Activated naive CD4-positive, alpha-beta T cell treated with anti-CD3 and anti-CD28 coated beads, Interleukin-2, amount 50 U/mL, for 24 hours (primary cell): ENCODE data around the gene ATP5MC3.
A peak's percentile ranks its signal among the peaks of the same experiment; 100 is the strongest.

Experiments
- H3K27ac Mint-ChIP-seq: one replicate; pipeline ENCODE4 v1.8.0; 2021; ENCODE audit warnings: mild to moderate bottlenecking, mixed read lengths
- H3K27me3 Mint-ChIP-seq: one replicate; pipeline ENCODE4 v1.8.0; 2021; ENCODE audit warnings: mixed read lengths
- H3K36me3 Mint-ChIP-seq: one replicate; pipeline ENCODE4 v1.8.0; 2021; ENCODE audit warnings: mixed read lengths
- H3K4me1 Mint-ChIP-seq: one replicate; pipeline ENCODE4 v1.8.0; 2021; ENCODE audit warnings: mixed read lengths
- H3K4me3 Mint-ChIP-seq: one replicate; pipeline ENCODE4 v1.8.0; 2021; ENCODE audit warnings: mild to moderate bottlenecking, mixed read lengths
- H3K9me3 Mint-ChIP-seq: one replicate; pipeline ENCODE4 v1.8.0; 2021; ENCODE audit warnings: mixed read lengths

ATP5MC3 gene

GRCh38 chr2:175151791-175152190, 29.7 kb downstream of the ATP5MC3 start:
- H3K9me3 Mint-ChIP-seq, result no peaks in the 10 kb centered on the region
- no peak overlapping the region for H3K27ac Mint-ChIP-seq
- H3K36me3 Mint-ChIP-seq, result peaks cover 9% of the 10 kb centered on the region
- H3K4me1 Mint-ChIP-seq, result peaks cover 69% of the 10 kb centered on the region
- H3K4me3 Mint-ChIP-seq, result no peak overlapping the region
- no peaks in the 10 kb centered on the region for H3K27me3 Mint-ChIP-seq

GRCh38 chr2:175147186-175147585, 34.3 kb downstream of the ATP5MC3 start:
- Mint-ChIP-seq H3K27ac (no peak overlapping the region), H3K4me1 (peaks cover 68% of the 10 kb centered on the region), H3K27me3 (no peaks in the 10 kb centered on the region), H3K36me3 (peaks cover 17% of the 10 kb centered on the region), H3K9me3 (no peaks in the 10 kb centered on the region), H3K4me3 (no peak overlapping the region)

- Mint-ChIP-seq H3K27me3 (no peaks in the 10 kb centered on the region), H3K36me3 (peaks cover 12% of the 10 kb centered on the region), H3K4me3 (no peak overlapping the region), H3K27ac (no peak overlapping the region), H3K4me1 (peaks cover 55% of the 10 kb centered on the region), H3K9me3 (no peaks in the 10 kb centered on the region)
Observed at GRCh38 chr2:175143678-175144077, 37.8 kb downstream of the ATP5MC3 start.

GRCh38 chr2:175143191-175143590, 38.3 kb downstream of the ATP5MC3 start:
- Mint-ChIP-seq H3K27ac (no peak overlapping the region), H3K9me3 (no peaks in the 10 kb centered on the region), H3K4me1 (peaks cover 55% of the 10 kb centered on the region), H3K4me3 (no peak overlapping the region), H3K36me3 (peaks cover 13% of the 10 kb centered on the region), H3K27me3 (no peaks in the 10 kb centered on the region)

- Mint-ChIP-seq H3K27me3 (no peaks in the 10 kb centered on the region), H3K36me3 (peaks cover 15% of the 10 kb centered on the region), H3K4me1 (peaks cover 58% of the 10 kb centered on the region), H3K4me3 (no peak overlapping the region), H3K9me3 (no peaks in the 10 kb centered on the region), H3K27ac (no peak overlapping the region)
Observed at GRCh38 chr2:175140332-175140731, 41.2 kb downstream of the ATP5MC3 start.

GRCh38 chr2:175137793-175138192, 43.7 kb downstream of the ATP5MC3 start:
- Mint-ChIP-seq H3K9me3 (no peaks in the 10 kb centered on the region), H3K27me3 (no peaks in the 10 kb centered on the region), H3K4me1 (peaks cover 56% of the 10 kb centered on the region), H3K36me3 (peaks cover 23% of the 10 kb centered on the region), H3K27ac (peak overlapping the region; percentile 21), H3K4me3 (no peak overlapping the region)

GRCh38 chr2:175136334-175137215, 44.9 kb downstream of the ATP5MC3 start:
- Mint-ChIP-seq H3K27me3 (no peaks in the 10 kb centered on the region), H3K4me3 (no peak overlapping the region), H3K36me3 (peaks cover 19% of the 10 kb centered on the region), H3K27ac (peak overlapping the region; percentile 17), H3K4me1 (peaks cover 47% of the 10 kb centered on the region), H3K9me3 (no peaks in the 10 kb centered on the region)

- no peak overlapping the region for H3K4me3 Mint-ChIP-seq
- no peaks in the 10 kb centered on the region for H3K9me3 Mint-ChIP-seq
- H3K27me3 Mint-ChIP-seq, result no peaks in the 10 kb centered on the region
- H3K36me3 Mint-ChIP-seq, result peaks cover 19% of the 10 kb centered on the region
- H3K27ac Mint-ChIP-seq, result no peak overlapping the region
- H3K4me1 Mint-ChIP-seq, result peaks cover 47% of the 10 kb centered on the region
Observed at GRCh38 chr2:175135862-175136261, 45.6 kb downstream of the ATP5MC3 start.

GRCh38 chr2:175135177-175135576, 46.3 kb downstream of the ATP5MC3 start:
- no peak overlapping the region for H3K4me3 Mint-ChIP-seq
- H3K36me3 Mint-ChIP-seq, result peaks cover 20% of the 10 kb centered on the region
- H3K27me3 Mint-ChIP-seq, result no peaks in the 10 kb centered on the region
- H3K27ac Mint-ChIP-seq, result no peak overlapping the region
- H3K9me3 Mint-ChIP-seq, result no peaks in the 10 kb centered on the region
- peaks cover 45% of the 10 kb centered on the region for H3K4me1 Mint-ChIP-seq

GRCh38 chr2:175131252-175131651, 50.3 kb downstream of the ATP5MC3 start:
- no peak overlapping the region for H3K4me3 Mint-ChIP-seq
- no peak overlapping the region for H3K27ac Mint-ChIP-seq
- H3K36me3 Mint-ChIP-seq, result peaks cover 29% of the 10 kb centered on the region
- peaks cover 32% of the 10 kb centered on the region for H3K4me1 Mint-ChIP-seq
- no peaks in the 10 kb centered on the region for H3K27me3 Mint-ChIP-seq
- no peaks in the 10 kb centered on the region for H3K9me3 Mint-ChIP-seq

- Mint-ChIP-seq H3K36me3 (peaks cover 23% of the 10 kb centered on the region), H3K27me3 (no peaks in the 10 kb centered on the region), H3K4me3 (no peak overlapping the region), H3K27ac (no peak overlapping the region), H3K4me1 (peaks cover 37% of the 10 kb centered on the region), H3K9me3 (no peaks in the 10 kb centered on the region)
Observed at GRCh38 chr2:175126661-175127060, 54.8 kb downstream of the ATP5MC3 start.
